GM21786 (cell line): ENCODE data around the gene PSMC3IP.

Source experiments
- ATAC-seq: cut with Tn5 transposase; IDR thresholded peaks from one replicate; pipeline ENCODE4 v1.9.1; 2021; ENCODE audit not compliant: unreplicated experiment

Gene PSMC3IP

DNA sequence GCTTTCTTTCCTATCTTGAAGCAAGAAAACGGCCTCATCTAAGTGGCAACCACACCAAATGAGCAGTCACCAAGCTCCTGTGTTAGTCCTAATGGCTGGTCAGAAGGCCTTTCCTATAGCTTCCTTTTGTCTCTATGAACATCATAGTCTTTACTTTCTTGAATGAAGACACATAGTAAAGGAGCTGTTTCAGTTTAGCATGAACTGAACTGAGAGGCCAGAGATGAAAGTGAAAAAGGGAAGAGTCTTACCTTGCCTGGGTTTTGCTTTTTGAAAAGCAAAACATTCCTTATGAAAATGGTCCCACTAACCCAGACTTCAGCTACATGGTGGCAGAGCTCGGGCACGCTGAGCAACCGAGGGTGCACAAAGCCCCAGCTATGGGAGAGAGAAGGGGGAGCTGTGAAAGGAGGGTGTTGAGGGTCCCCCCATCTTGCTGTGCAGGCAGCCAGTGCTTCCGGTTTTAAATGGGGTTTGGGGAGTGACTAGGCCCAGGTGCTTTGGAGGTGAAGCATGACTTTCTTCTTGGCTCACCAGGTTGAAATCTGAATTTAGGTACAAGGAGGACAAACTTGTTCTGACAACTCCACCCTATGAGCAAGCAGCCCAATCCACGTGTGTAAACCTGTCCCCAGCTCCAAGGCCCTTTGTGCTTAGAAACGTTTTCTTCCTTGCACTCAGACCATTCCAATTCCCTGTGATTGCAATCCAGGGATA is 9.1 kb upstream of the PSMC3IP start:
- no peak for ATAC-seq

DNA sequence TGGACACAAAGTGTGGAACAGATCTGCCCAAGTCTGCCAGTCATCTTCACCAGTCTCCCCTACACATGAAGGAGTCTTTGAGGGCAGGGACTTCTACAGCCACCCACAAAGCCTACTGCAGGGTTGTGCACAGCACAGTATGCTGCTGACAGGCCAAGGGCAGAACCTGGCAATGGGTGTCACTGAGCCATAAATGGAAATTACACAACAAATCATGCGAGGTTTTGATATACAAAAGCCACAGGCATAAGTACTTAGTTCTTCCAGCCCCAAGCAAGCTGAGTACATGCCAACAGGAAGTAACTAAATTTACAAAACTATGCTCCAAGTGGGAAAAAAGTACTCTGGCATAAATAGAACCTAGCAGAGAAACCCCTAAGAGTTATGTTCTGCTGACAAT is 7.8 kb upstream of the PSMC3IP start:
- ATAC-seq, result no peak

DNA sequence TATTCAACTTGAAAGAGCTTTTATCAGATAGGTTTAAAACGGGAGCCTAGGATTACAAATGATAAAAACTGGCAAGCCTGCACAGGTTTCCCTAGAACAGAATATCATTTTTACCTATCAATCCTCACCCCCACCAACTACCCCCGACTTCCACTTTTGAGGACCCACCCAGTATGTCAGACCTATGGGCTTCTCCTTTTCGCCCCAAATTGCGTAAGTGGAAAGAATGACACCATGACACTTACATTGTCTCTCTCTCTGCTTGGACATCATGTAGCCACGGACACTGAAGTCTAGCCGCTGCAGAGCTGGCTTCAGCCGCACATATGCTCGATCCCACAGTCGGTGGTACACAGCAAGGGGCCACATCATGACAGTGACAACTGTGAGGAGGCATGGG is 7.4 kb upstream of the PSMC3IP start:
- ATAC-seq, result no peak

DNA sequence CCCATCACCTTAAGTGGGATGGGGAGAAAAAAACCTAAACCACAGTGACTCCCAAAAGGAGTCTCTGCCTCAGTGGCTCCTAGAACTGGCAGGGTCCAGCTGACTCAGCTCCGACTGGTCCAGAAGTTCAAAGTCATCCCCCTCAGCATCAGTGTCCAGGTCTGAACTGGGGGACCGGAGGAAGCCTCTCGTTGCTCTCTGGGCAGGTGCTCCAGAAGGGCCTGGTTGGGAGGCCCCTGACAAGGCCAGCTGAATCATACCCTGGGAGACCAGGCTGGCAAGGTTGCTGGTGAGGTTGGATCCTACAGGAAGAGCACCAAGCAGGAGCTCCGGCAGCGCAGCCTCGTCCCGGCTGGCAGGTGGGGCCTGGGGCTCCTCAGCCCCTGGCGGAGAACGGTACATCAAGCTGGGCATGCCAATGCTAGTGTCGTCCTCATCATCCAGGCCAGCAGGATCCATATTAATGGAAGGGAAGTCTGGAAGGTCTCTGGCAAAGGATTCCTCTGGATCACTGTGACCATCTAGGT is 4.3 kb upstream of the PSMC3IP start:
- ATAC-seq, result no peak

DNA sequence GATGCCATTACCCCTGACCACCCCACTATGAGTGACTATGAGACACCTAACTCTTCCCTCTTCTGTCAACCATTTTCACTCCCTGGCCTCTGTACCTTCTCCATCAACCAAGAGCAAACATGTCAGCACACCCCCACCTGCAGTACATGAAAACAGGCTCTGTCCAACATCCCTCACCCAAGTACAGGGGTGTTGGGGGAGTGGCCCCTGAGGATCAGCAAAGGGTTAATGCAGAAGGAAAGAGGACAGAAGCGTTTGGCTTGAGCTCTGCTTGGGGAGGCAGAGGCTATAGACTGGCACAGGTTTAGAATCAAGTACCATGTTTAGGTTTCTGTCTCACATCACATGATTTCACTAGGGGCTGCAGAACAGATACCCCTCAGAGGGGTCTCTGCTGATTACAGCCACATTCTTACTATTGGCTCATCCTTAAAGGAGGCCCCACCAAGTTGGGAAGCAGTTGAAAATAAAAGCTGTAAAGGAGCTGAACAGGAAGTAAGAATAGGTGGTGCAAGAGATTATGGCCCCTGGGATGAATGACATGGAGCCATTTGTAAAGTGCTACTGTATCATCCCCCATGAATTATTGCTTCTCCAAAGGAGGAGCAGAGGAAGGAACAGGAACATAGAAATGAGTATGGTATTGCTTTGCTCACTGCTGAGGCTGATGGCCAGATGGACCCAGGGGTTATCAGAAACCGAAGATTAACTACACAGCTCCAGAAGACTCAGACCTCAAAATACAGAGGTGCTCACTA is 2.4 kb upstream of the PSMC3IP start:
- no peak for ATAC-seq

DNA sequence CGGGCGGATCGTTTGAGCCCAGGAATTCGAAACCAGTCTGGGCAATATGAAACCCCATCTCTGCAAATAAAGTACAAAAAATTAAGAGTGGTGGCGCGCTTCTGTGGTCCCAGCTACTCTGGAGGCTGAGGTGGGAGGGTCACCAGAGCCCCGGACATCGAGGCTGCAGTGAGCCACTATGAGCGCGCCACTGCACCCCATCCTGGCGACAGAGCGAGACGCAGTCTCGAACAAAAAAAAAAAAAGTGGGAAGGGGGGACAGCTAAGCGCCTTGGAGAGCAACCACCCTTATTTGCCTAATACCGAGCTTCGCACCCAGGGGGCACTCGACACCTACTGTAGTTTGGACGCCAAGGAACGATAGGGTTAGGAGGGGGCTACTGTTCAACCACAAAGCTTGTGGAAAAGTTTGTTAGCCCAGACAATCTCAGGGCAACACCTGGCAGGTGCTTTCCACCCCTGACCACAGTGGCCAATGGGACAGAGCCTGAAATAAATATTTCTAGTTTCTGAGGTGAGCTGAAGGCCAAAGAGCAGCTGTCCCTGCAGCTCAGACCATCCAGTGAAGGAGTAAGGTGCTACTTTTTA is 847 bp upstream of the PSMC3IP start:
- peak; percentile 49 for ATAC-seq

DNA sequence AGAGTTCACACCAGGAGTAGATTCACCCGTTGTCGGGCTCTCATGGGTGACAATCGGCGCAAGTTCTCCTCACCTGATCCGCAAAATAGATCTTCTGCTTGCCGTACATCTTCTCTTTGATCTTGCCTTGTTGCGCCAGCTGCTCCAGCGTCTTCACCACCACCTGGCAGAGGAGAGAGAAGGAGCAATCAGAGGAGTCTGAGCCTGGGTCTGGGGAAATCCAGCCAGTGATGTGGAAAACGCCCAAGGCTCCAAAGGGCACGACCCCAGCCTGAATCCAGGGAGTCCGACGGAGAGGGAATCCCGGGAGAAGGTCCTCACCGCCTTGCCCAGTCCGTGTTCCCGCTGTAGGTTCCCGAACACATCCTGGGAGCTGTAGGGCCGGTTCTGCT is 393 bp downstream of the PSMC3IP start:
- ATAC-seq, result no peak

DNA sequence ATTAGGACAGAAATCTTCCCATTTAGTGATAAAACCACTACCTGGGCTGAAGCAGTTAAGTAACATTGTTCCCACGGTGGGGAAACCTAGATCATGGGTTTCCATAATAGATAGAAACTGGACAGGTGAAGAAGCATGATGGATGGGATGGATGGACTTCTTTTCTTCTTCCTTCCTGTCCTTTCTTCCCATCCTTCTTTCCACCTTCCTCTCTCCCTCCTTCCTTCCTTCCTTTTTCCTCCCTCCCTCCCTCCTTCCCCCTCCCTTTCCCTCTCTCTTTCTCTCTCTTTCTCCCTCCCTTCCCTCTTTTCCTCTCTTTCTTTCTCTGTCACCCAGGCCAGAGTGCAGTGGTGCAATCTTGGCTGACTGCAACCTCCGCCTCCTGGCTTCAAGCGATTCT is 3.1 kb downstream of the PSMC3IP start:
- no peak for ATAC-seq

DNA sequence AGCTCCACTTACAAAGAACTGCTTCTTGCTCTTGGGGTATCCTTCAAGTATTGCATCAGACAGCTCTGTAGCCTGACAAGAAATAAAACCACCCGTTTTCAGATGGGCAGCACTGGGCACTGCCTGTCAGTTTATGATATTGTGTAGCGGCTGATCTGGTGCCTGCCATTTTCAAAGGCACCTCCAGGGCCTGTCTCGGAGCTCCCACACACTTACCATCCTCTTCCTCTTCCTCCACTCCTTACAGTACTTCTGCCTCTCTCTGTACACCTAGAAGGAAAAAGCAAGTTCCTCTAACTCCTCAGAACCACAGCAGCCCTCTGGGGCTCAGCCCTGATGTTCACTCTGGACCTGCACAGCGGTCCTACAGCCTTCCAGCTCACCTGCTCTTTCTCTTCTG is 4.4 kb downstream of the PSMC3IP start:
- ATAC-seq, result no peak

DNA sequence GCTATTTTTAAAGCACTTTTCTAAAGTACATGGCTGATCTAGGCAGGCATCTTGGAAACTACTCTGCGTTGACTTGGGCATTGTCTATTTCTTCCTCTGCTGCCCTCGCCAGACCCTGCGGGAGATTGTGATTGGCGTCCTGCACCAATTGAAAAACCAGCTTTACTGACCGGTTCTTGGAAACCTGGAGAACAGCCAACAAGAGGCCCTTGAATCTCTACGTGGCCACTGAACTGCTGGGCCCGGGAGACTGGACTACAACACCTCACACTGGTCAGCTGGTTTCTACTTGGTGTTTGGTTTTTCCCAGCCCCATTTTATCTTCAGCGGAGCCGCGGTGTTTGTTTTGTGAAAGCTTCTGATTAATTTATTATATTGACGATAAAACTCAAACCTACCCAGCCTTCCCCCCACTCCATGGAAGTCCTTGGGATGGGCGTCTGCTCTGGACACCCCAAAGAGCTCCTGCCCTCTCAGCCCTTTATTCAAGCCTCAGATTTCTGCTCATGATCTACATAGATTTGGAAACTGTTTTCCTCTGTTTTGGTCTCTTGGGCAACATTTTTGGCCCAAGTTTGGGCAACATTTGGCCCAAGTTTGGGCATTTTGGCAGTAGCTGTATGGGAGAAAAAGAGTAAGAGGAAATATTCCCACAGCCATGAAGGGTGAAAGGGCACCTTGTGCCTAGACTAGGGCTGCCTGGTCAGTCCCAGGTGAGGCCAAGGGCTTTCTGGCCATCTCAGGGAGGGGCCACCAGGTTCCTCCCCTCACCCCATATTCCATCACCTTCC is 5.9 kb downstream of the PSMC3IP start:
- ATAC-seq, result no peak

DNA sequence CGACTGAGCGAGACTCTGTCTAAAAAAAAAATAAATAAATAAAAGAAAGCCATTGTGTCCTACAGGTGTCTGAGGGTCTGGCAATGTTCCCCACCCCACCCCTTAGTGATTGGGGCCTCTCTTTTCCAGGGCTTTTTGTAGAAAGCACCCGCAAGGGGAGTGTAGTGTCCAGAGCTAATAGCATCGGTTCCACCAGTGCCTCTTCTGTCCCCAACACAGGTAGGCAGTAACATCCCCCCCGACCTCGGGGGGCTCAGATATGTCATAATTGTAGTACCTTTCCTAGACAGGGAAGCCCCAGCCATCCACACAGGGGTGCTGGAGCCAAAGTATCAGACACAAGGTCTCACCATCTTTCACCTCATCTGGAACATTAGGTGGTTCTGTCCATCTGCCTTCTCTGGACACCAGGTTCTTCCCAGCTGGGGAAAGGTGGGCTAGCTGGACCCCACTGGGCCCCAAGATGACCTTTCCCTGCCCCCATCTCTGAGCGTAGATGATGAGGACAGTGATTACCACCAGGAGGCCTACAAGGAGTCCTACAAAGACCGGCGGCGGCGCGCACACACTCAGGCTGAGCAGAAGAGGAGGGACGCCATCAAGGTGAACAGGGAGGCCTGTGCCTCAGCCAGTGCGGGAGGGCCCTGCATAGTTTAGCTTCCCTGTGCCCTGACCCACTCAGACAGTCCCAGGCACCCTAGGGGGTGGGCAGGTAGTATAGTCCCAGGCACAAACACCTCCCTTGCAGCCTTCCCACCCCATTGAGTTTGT is 9.0 kb downstream of the PSMC3IP start:
- ATAC-seq, result no peak

DNA sequence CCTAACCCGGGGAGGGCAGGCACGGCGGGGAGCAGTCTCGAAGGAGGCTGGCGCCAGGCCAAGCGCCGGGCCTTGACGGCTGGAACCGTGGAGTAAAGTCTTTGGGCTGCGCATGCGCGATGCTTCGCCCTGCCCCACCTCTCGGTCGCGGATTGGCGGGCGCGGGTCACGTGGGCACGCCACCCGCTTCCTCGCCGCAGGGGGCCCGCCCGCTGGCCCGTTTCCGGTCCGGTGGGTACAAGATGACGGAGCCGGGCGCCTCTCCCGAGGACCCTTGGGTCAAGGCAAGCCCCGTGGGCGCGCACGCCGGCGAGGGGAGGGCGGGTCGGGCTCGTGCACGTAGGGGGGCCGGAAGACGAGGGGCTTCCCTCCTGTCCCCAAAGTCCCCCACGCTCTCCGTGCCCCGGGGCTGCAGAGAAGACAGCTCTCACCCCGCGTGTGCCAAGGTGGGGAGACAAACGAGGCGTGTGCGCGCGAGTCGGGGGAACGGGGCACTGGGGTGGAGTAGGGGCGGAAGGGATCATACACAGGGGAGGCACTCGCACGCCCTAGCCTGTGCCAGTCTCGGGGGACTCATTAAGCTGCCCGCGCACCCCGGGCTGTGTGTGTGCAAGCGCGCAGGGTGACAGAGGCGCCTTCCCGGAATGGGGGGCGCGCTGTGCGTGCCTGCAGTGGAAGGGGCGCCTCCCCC is 10.5 kb downstream of the PSMC3IP start, which contains the start of gene MLX:
MLX (plus strand) TSS at position 218 of the 691 bp plus-strand sequence; CDS start at position 243, 25 bp downstream.
- peak; percentile 59 for ATAC-seq

DNA sequence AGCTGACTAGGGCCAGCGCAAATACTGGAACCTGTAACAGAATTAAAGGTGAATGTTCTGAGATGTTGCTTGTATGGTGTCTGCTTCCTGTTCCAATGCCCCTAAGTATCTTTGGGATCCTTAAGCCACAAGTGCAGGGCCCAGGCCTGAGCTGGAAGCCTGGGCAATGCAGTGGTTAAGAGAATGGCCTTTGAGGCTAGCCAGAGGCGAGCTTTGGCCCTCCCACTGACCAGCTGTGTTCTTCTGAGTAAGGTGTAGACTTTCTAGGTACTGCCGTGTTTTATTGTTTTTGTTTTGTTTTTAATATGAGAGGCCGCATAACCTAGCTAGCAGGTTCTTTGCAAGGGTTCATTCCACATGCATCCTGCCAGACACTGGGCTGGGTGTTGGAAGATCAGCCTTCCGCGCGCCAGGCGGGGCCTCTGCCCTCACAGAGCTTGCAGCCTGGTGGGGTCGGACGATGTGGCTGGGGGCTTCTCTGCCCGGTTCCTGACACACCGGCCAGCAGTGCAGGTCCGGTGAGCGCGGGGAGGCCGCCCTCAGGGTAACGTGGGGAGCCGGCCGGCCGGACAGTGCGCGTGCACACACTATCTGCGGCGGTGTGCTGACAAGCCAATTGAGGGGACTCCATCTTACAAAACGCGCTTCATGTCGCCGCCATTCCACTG is 11.2 kb downstream of the PSMC3IP start:
- no peak for ATAC-seq

DNA sequence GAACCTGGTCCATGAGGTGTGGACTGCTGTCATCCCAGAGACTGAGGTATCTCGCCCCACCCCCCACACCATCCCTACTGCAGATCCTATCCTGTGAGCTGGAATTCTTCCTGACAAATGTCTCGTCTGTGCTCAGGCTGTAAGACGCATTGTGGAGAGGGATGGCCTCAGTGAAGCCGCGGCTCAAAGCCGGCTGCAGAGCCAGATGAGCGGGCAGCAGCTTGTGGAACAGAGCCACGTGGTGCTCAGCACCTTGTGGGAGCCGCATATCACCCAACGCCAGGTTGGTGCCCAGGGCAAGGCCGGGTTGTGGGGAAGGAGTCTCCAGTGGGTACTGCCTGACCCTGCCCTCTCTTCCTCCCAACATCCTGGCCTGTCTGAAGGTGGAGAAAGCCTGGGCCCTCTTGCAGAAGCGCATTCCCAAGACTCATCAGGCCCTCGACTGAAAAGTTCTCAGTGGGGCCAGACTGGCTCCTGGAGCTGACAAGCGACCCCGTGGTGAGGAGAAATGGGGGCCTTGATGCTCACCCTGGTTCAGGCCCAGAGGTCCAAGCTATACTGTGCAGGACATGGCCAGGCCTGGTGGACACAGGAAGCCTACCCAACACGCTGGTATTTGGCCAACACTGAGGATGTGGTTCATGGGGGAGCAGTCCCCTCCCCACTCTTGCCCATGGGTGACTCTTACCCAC is 11.9 kb downstream of the PSMC3IP start:
- ATAC-seq, result no peak

DNA sequence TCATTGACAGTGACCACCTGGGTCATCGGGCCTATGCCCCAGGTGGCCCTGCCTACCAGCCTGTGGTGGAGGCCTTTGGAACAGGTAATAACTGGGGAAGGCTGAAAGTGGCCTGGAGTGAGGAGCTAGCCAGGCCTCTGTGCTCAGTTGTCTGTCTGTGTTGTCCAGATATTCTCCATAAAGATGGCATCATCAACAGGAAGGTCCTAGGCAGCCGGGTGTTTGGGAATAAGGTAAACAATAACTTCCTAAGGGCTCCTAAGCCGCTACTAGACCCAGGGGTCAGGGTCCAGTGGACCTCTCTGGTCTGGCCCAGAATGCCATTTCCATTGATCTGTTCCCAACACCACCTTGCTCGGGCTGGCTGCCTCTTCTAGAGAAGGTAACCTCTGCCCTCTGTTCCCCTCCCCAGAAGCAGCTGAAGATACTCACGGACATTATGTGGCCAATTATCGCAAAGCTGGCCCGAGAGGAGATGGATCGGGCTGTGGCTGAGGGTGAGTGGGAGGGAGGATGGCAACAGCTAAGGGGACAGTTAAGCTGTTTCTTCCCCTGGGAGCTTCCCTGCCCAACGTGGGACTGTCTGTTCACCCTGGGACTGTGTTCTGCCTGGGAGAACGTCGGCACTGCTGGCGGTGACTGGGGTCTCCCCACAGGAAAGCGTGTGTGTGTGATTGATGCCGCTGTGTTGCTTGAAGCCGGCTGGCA is 12.6 kb downstream of the PSMC3IP start:
- no peak for ATAC-seq

DNA sequence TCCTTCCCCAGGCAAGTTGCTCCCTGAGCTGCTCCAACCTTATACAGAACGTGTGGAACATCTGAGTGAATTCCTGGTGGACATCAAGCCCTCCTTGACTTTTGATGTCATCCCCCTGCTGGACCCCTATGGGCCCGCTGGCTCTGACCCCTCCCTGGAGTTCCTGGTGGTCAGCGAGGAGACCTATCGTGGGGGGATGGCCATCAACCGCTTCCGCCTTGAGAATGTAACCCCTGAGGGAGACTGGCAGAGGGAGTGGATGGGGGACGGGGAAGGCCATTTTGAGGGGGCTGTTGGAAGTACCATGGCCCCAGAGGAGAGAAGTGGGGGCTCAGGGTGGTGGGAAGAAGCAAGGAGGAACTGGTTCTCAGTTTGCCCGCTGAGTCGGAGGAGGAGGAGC is 13.6 kb downstream of the PSMC3IP start:
- no peak for ATAC-seq

DNA sequence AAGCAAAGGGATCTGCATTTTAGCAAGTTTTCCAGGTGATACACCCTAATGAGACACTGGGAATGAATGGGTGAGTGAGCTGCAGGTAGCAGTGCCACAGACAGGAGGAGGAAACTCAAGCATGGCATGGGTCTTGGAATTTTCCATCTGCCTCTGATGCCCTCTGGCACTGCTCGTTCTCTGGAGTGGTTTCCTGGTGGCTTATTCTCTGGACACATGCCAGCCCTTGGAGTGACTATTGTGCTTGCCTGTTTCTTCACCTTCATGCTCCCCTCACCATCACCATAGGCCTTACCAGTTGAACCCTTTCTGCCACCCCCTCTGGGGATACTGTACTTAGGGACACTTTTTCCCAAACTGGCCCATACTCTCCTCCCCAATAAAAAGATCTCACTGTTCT is 14.0 kb downstream of the PSMC3IP start:
- no peak for ATAC-seq

DNA sequence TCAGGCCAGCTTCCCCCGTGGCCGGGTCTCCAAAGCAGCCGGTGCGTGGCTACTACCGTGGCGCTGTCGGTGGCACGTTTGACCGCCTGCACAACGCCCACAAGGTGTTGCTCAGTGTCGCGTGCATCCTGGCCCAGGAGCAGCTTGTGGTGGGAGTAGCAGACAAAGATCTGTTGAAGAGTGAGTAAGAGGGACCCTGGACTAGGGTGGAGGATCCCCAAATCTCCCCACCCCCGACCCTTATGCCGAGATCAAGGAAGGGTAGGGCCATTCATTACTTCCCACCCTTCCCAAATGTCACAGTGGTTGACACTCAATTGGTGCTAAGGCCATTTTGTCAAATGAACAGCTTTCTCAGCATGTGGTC is 14.4 kb downstream of the PSMC3IP start:
- ATAC-seq, result no peak
